OCI-LY3 (cell line): ENCODE results near the gene GLYATL1B.

Experiments used
- H2AFZ ChIP-seq: fragments of 200-600, 300-600 bp; shearing (Covaris generic); 2 replicates; pipeline ENCODE4 v1.6.0; 2014; ENCODE audit warnings: antibody characterized with exemption, low read depth, low read length
- H3K27ac ChIP-seq: fragments of 200-600, 300-600 bp; sonication (generic); 2 replicates; pipeline ENCODE4 v1.5.1; 2014; ENCODE audit warnings: mild to moderate bottlenecking, low read length, moderate library complexity, mixed read lengths
- H3K27me3 ChIP-seq: fragments of 200-600, 300-600 bp; sonication (generic); 2 replicates; pipeline ENCODE4 v1.6.1; 2014; ENCODE audit warnings: low read depth, low read length, mixed read lengths
- H3K36me3 ChIP-seq: fragments of 200-600, 300-600 bp; sonication (generic); replicated peaks from 2 replicates; pipeline ENCODE3; 2014; ENCODE audit warnings: low read depth, low read length, mixed read lengths
- H3K4me1 ChIP-seq: fragments of 300-600, 200-600 bp; sonication (generic); 2 replicates; pipeline ENCODE4 v1.6.1; 2014; ENCODE audit warnings: low read length, mixed read lengths
- H3K4me2 ChIP-seq: fragments of 200-600, 300-600 bp; sonication (generic); 2 replicates; pipeline ENCODE4 v1.6.1; 2014; ENCODE audit warnings: low read length, mixed read lengths
- H3K4me3 ChIP-seq: fragments of 300-600, 200-600 bp; sonication (generic); 2 replicates; pipeline ENCODE4 v1.5.1; 2014; ENCODE audit warnings: antibody characterized with exemption, mild to moderate bottlenecking, low read length, moderate library complexity
- H3K79me2 ChIP-seq: fragments of 300-600, 200-600 bp; shearing (Covaris generic); 2 replicates; pipeline ENCODE4 v1.6.1; 2014; ENCODE audit warnings: mild to moderate bottlenecking, low read length, mixed read lengths
- H3K9ac ChIP-seq: fragments of 300-600, 200-600 bp; shearing (Covaris generic); 2 replicates; pipeline ENCODE4 v1.6.0; 2014; ENCODE audit warnings: mild to moderate bottlenecking, low read length, moderate library complexity
- H3K9me3 ChIP-seq: fragments of 200-600, 300-600 bp; shearing (Covaris generic); 2 replicates; pipeline ENCODE4 v1.6.1; 2014; ENCODE audit warnings: low read length, mixed read lengths; ENCODE audit not compliant: insufficient read depth
- H4K20me1 ChIP-seq: fragments of 200-600, 300-600 bp; sonication (generic); 2 replicates; pipeline ENCODE4 v1.6.1; 2016; ENCODE audit warnings: low read length, mixed read lengths; ENCODE audit not compliant: insufficient read depth
- EZH2phosphoT487 ChIP-seq: fragments of 200-600 bp; shearing (Covaris generic); IDR thresholded peaks from 2 replicates; pipeline ENCODE4 v1.6.1; 2018; ENCODE audit warnings: antibody characterized with exemption, mixed run types, low read depth
- TF ChIP-seq, protein P1 (sequence below): fragments of 200-600, 300-600 bp; sonication (generic); IDR thresholded peaks from 2 replicates; pipeline ENCODE4 v1.5.1; 2014; ENCODE audit warnings: antibody characterized with exemption, low read length, low read depth

GLYATL1B gene

DNA sequence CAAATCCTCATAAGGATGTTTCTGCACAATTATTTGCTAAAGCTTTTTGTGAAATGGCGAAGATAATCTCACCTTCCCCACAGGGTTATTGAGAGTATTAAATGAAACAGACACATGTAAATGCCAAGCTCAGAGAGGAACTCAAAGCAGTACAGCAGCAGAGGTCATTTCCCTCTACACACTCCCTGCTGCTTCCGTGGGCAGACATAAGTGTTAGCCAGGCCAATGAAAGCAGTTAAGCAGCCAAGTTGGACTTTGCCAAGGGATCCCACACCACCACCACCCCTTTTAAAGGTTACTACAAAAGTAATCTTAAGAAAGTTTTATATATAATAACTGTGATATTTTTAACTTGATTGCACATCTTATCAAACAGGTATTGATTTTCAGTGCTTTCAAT lies 52.5 kb downstream of the GLYATL1B start:
- TF ChIP-seq, protein P1, sequence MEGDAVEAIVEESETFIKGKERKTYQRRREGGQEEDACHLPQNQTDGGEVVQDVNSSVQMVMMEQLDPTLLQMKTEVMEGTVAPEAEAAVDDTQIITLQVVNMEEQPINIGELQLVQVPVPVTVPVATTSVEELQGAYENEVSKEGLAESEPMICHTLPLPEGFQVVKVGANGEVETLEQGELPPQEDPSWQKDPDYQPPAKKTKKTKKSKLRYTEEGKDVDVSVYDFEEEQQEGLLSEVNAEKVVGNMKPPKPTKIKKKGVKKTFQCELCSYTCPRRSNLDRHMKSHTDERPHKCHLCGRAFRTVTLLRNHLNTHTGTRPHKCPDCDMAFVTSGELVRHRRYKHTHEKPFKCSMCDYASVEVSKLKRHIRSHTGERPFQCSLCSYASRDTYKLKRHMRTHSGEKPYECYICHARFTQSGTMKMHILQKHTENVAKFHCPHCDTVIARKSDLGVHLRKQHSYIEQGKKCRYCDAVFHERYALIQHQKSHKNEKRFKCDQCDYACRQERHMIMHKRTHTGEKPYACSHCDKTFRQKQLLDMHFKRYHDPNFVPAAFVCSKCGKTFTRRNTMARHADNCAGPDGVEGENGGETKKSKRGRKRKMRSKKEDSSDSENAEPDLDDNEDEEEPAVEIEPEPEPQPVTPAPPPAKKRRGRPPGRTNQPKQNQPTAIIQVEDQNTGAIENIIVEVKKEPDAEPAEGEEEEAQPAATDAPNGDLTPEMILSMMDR, result no peak
- TF ChIP-seq EZH2phosphoT487, result no peak
- H4K20me1 ChIP-seq, result no peaks in the 10 kb centered on the region
- peaks cover 11% of the 10 kb centered on the region for H3K36me3 ChIP-seq
- H3K79me2 ChIP-seq, result no peaks in the 10 kb centered on the region
- H3K27ac ChIP-seq, result no peak overlapping the region
- H2AFZ ChIP-seq, result no peak overlapping the region
- no peaks in the 10 kb centered on the region for H3K27me3 ChIP-seq
- H3K9me3 ChIP-seq, result no peaks in the 10 kb centered on the region
- H3K4me2 ChIP-seq, result no peak overlapping the region
- H3K4me3 ChIP-seq, result no peak overlapping the region
- no peak overlapping the region for H3K9ac ChIP-seq
- peaks cover 19% of the 10 kb centered on the region for H3K4me1 ChIP-seq

DNA sequence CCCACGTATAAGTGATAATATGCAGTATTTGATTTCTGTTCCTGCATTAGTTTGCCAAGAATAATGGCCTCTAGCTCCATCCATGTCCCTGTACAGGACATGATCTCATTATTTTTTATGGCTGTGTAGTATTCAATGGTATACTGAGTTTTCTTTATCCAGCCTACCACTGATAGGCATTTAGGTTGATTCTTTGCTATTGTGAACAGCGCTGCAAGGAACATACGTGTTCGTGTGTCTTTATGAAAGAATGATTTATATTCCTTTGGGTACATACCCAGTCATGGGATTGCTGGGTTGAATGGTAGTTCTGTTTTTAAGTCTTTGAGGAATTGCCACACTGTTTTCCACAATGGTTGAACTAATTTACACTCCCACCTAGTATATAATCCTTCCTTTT lies 55.1 kb downstream of the GLYATL1B start:
- TF ChIP-seq, protein P1, result no peak
- no peak for TF ChIP-seq EZH2phosphoT487

DNA sequence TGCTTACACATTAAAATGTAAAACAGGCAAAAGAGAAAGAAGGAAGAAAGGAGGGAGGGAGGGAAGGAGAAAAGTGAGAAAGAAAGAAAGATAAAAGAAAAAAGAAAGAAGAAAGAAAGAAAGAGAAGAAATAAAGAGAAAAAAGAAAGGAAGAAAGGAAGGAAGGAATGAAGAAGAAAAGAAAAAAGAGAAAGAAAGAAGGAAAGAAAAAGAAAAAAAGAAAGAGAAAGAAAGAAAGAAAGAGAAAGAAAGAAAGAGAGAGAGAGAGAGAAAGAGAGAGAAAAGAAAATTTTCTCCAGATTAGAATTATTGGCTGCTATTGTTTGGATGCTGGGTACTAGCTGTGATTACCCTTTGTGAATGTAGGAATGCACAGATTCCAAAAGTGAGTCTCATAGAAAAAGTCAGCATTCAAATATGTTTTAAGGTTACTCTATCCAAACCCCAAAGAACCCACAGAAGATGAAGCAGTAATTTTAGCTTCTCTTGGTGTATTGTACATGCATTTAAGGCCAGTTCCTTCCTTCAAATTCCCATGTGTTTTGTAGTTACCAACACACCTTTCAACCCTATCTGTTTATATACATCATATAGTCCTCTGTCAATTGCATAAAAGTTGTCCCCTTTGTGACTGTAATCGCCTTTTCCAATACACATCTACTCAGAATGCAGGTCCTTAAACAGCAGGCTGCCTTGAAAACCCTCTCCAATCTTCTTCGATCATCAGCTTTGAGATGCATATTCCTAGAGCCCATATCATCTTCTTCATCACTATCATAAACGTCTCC lies 55.8 kb downstream of the GLYATL1B start:
- H3K27ac ChIP-seq, result peak overlapping the region; percentile 79
- no peaks in the 10 kb centered on the region for H3K9me3 ChIP-seq
- peak overlapping the region; percentile 79 for H3K4me2 ChIP-seq
- H4K20me1 ChIP-seq, result no peaks in the 10 kb centered on the region
- peaks cover 20% of the 10 kb centered on the region for H3K79me2 ChIP-seq
- peak overlapping the region; percentile 85 for H3K9ac ChIP-seq
- peak overlapping the region; percentile 89 for H3K4me3 ChIP-seq
- peaks cover 8% of the 10 kb centered on the region for H3K36me3 ChIP-seq
- TF ChIP-seq EZH2phosphoT487, result no peak
- peaks cover 23% of the 10 kb centered on the region for H3K4me1 ChIP-seq
- H3K27me3 ChIP-seq, result no peaks in the 10 kb centered on the region
- H2AFZ ChIP-seq, result peak overlapping the region; percentile 95

More for the DNA sequence above, 55.1 kb downstream of the GLYATL1B start:
- no peaks in the 10 kb centered on the region for H3K27me3 ChIP-seq
- H3K9me3 ChIP-seq, result no peaks in the 10 kb centered on the region
- H2AFZ ChIP-seq, result no peak overlapping the region
- H3K4me1 ChIP-seq, result peaks cover 26% of the 10 kb centered on the region
- peaks cover under 1% of the 10 kb centered on the region for H3K36me3 ChIP-seq
- no peaks in the 10 kb centered on the region for H4K20me1 ChIP-seq
- peaks cover 14% of the 10 kb centered on the region for H3K79me2 ChIP-seq
- H3K27ac ChIP-seq, result no peak overlapping the region
- no peak overlapping the region for H3K4me2 ChIP-seq
- no peak overlapping the region for H3K4me3 ChIP-seq
- no peak overlapping the region for H3K9ac ChIP-seq

DNA sequence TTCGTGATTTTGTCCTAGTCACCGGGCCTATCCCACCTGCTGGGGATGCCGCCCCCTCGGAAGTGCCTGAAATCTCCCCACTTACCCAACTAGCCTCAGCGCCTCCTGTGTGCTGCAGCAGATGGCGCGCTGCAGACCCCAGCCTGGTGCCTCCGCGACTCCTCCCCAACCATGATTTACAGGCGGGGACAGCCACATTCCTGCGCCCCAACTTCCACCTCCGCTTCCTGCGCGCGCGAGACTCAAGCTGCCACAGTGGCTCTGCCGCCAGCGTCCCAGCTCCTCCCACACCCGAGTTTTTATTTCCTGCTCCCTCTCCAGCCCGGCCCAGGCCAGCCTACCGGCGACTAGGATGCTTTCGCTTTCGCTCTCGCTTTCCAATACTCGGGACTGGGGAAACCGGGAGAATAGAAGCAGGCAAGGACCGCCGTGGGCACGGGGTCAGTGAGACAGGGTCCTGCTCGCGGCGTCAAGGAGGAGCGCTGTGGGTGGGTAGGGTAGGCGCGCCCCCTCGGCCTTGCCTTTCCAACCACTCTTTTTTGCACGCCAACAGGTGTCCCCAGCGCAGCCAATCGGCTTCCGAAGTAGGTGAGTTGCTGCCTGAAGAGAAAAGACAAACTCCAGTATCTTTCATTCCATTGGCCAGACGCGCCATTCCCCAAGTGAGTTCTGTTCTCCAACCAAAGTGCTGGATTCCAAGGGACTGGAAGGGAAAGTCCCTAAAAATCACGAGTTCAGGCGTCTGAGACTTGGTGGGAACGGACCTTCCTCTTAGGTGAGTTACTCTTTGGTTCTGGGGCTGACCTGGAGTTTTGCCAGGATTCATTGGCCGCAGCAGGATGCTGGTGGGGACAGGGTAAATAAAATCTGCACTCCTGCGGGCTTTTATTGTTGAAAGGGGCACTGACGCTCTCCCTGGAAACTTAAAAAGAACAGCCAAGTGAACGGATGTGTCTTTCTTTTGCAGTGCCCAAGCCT lies 56.7 kb downstream of the GLYATL1B start, which contains the start of gene FAM111A:
FAM111A (plus strand) TSS at position 327 of the 978 bp plus-strand sequence. CDS start 6,017 bp downstream, outside the sequence.
- H3K9ac ChIP-seq, result peak within 1 kb of the TSS; percentile 85
- H3K9me3 ChIP-seq, result no peaks in the 10 kb centered on the region
- H2AFZ ChIP-seq, result peak within 1 kb of the TSS; percentile 95
- H3K36me3 ChIP-seq, result peaks cover 16% of the 10 kb centered on the region
- H3K4me2 ChIP-seq, result peak within 1 kb of the TSS; percentile 79
- no peaks in the 10 kb centered on the region for H3K27me3 ChIP-seq
- H3K79me2 ChIP-seq, result peaks cover 24% of the 10 kb centered on the region
- H3K4me3 ChIP-seq, result peak within 1 kb of the TSS; percentile 89
- TF ChIP-seq, protein P1, result peak; percentile 66
- no peak for TF ChIP-seq EZH2phosphoT487
- peaks cover 23% of the 10 kb centered on the region for H3K4me1 ChIP-seq
- no peaks in the 10 kb centered on the region for H4K20me1 ChIP-seq
- peak within 1 kb of the TSS; percentile 79 for H3K27ac ChIP-seq
